Stimulated activated CD4-positive, alpha-beta T cell treated with anti-CD3 and anti-CD28 coated beads, Interleukin-12 subunit alpha, Interleukin-12 subunit beta, amount 100 ng/mL, for 4 hours (primary cell): ENCODE measurements around the gene SMYD3.

Source experiments
- DNase-seq: peaks from one replicate; pipeline ENCODE4 v3.0.0-alpha.2; 2020

The SMYD3 gene

DNA sequence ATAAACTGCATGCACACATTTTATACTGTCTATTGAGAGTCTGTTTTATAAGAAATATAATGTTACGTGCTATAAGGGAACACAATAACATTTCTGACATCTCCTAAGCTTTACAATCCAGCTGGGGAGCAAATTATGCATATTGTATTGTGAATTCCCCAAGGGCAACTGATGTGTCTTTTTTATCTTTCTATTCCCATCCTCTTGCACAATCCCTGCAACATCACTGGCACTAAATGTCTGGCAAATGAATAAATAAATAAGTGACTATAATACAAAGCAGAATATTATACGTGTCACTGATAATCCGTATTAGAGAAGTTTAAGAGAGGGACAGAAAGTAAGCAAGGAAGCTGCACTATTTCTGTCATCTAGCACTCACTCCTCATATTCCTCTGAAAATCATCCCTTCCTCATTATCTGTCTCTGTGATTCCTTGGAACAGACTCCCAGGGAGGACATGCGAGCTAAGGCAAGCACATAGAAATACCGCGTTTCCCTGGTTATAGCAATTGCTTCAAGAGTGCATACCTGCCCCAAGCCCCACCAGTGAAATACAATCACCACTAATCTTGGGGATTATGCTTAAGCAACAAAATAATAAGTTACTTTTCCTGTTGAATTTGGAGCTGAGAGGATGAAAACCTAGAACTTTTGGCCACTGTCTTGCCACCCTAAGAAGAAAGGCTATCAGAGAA lies 205.4 kb downstream of the SMYD3 start:
- no peak for DNase-seq

- no peak for DNase-seq
Measured at GRCh38 chr1:246300626-246301549, 206.2 kb downstream of the SMYD3 start.

- DNase-seq, result no peak
Measured at GRCh38 chr1:246297279-246298265, 209.5 kb downstream of the SMYD3 start.

DNA sequence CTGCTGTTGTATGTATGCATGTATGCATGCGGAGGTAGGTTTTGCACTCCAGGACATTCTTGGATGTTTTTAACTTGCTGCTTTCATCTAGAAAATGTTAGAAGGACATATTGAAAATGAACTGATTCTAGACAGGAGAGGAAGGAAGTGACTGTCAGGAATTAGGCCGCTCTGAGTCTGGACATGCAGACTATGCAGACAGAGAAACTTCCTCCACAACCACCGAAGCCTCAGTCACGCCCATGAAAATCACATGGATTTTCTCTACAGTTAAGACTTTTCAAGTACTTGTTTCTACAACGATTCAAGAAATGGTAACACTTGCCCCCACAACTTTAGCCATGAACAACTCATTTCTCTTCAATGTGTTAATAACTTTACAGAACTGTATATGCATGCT lies 211.1 kb downstream of the SMYD3 start:
- no peak for DNase-seq

DNA sequence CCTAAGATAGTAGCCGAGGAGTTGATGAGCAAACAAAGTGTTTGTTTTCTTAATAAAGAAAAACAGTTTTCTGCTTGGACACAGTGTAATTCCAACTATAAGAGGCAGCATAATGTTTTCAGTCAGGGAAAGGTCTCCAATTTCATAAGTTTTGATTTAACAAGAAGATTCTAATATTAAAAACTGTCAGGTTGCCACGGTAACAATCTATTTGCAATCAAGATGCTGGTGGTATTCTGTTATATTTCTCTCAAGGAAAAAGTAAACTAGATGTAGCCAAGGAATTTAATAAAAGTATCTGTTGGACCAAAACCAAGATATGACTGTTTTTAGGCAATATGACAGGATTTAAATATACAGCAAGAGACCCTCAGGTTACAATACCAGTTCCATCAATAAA lies 211.7 kb downstream of the SMYD3 start:
- DNase-seq, result no peak

- DNase-seq, result no peak
Measured at GRCh38 chr1:246294263-246294662, 212.8 kb downstream of the SMYD3 start.

DNA sequence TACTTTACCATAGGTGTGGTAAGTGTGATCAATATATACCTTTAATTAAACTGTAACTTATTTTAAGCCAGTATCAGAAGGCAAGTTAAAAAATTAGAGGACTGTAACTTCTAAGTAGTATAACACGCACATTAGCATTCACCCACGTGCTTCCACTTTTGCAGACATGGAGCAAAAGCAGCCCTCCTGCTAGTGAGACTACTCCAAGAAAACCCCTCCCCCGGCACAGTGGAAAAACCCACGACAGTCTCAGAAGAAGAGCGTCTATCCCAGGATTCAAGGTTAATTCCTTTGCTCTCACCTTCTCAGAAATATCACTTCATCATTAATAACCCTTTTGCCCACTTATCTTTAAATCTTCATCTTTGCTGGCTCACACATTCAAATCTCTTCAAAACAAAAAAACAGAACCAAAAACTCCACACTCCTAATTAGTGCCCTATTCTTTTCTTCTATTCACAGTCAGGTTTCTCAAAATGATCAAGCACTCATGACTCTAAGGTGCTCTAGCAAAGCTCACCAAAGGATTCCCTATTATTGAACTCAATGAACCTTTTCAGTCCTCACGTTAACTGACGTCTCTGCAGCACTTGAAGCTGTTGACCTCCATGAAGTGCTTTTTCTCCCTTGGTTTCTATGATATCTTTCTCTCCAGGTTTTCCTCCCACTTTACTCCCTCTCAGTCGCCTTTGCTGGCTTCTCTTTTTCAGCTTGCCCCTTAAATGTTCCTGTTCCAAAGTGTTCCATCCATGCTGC lies 213.5 kb downstream of the SMYD3 start:
- no peak for DNase-seq

- no peak for DNase-seq
Measured at GRCh38 chr1:246292571-246292970, 214.5 kb downstream of the SMYD3 start.

GRCh38 chr1:246291127-246291526 lies 216.0 kb downstream of the SMYD3 start:
- DNase-seq, result no peak

DNA sequence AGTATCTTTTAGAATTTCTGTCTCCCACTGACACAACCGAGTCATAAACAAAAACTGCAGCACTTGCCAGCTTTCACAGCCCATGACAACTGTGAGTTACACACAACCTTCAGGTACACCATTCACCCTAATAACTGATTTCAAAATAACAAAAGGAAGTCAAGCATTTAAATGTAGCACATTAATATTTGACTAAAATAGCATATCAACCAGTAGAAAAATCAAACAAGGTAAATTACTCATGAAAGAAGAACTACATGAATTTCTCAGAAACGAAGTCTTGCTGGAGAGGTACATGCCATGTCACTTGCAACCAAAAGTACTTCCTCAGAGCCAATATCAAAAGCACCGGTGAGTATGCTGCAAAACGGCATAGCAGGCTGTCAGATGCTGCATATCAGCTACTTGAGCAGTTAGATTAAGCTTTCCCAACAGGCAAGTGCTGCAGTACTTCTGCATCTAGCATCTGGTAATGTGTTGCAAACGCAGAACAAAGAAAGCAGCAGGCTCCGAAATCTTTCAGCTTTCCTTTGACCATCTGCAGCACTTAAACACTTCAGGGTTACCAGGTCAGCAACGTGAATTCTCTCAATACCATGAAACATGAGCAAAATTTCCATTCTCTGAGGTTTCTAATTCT lies 223.2 kb downstream of the SMYD3 start:
- DNase-seq, result no peak

DNA sequence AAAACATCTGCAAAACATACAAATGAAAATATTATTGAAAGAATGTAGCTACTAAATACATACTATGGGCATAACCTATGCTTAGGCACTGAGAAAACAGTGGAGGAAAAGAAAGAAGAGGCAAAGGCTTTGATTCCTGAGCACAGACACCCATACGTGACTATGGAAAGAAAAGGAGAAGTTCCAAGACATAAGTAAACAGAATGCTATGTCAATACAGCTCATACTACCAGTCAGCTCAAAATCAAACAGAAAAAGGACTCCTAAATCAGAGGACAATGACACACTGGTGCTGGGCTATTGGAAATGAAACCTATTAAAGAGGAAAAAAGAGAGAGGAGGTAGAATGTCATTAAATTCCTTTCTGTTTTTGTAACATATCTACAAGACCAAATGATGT lies 225.4 kb downstream of the SMYD3 start:
- DNase-seq, result no peak

DNA sequence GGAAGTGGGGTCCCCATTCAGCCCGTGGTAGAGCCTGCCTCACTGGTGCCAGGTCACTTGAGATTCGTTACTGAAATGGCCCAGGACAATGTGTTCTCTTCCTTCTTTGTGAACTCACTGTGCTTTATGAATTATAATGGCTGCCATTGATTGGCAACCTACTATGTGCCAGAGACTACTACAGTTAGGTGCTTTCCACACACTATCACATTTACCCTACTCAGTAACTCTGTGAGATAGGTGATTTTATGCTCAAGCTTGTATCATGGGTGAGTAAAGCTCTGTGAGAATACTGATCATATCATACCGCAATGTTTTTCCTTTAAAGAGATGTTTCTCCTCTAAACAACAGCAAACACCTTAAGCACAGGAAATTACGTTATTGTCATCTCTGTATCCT lies 225.9 kb downstream of the SMYD3 start:
- no peak for DNase-seq

DNA sequence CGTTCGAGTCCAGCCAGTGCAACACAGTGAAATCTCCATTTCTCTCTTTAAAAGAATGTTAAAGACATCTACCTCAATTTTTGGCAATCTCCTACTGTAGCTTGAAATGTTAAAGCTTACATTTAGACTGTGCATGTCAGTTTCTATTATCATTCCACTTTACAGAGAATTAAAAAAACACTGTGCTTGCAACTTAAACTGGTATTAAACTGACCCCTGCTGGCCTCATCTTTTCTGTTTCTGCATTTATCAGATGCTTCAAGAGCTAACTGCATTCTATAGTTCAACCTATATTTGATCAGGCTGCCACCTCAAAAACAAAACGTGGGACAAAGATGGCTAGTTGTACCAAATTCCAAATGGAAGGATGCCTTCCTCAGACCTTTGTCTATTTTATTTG lies 226.5 kb downstream of the SMYD3 start:
- no peak for DNase-seq

DNA sequence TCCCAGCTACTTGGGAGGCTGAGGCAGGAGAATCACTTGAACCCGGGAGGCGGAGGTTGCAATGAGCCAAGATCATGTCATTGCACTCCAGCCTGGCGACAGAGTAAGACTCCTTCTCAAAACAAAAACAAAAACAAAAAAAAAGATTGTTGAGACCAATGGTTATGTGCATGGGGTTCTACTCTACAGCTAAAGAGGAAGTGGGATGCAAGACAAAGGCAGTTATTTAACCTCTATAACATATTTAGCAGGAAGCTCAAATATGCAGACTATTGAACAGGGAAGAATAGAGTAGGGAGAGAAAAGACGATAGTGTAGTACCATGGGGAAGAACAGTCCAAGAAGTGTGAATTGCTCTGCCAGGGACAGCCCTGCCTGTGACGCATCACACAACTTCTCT lies 227.7 kb downstream of the SMYD3 start:
- DNase-seq, result no peak

DNA sequence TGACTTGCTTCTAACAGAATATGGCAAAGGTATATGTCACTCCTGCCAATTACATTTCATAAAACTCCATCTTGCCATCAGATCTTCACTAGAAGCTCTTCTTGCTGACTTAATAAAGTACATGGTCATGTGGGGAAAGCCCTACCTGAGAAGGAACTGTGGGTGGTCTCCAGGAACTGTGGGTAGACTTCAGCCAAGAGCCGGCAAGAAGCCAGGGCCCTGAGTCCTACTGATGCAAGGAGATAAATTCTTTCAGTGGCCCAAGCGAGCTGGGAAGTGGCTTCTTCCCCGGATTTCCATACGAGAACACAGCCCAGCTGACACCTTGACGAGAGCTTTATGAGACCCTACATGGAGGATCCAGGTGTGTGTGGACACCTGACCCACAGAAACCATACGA lies 228.7 kb downstream of the SMYD3 start:
- DNase-seq, result no peak

DNA sequence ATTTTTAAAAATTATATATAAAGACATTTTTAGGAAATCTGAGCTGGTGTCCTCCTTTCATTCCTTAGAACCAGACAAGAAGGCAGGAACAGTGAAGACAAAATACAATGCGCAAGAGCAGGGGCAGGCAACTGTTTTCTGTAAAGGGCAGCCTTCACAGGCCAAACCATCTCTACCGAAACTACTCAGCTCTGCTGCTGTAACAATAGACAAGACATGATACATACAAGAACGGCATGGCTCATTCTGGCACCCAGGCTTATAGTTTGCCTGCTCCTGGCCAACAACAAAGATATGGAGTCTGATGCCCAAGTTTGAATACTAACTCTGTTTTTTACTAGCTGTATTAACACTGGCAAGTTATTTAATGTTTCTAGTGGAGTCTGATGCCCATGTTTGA lies 232.0 kb downstream of the SMYD3 start:
- no peak for DNase-seq

- no peak for DNase-seq
Measured at GRCh38 chr1:246274186-246274585, 232.9 kb downstream of the SMYD3 start.

- DNase-seq, result no peak
Measured at GRCh38 chr1:246271516-246271915, 235.6 kb downstream of the SMYD3 start.

- DNase-seq, result no peak
Measured at GRCh38 chr1:246270236-246270635, 236.8 kb downstream of the SMYD3 start.

DNA sequence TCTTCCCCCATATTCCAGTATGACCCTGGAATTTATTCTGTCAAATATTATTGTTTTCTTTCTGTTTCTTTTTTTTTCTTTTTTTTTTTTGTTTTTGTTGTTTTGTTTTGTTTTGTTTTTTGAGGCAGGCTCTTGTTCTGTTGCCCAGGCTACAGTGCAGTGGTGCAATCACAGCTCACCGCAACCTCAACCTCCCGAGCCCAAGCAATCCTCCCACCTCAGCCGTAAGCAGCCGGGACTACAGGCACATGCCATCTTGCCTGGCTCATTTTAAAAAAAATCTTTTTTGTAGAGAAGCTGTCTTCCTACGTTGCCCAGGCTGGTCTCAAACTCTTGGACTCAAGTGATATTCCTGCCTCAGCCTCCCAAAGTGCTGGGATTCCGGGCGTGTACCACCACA lies 237.6 kb downstream of the SMYD3 start:
- DNase-seq, result no peak

DNA sequence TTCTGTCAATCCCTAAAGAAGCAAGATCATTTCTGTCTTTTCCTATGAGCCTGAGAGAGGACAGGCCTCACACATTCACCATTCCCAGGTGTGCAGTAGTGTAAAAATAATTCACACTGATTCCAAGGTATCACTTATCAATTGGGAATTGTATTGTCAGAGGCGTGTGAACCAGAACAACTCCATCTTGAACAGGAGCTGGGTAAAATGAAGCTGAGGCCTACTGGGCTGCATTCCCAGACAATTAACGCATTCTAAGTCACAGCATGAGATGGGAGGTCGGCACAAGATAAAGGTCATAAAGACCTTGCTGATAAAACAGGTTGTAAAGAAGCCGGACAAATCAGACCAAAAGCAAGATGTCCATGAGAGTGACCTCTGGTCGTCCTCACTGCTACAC lies 239.2 kb downstream of the SMYD3 start:
- no peak for DNase-seq

DNA sequence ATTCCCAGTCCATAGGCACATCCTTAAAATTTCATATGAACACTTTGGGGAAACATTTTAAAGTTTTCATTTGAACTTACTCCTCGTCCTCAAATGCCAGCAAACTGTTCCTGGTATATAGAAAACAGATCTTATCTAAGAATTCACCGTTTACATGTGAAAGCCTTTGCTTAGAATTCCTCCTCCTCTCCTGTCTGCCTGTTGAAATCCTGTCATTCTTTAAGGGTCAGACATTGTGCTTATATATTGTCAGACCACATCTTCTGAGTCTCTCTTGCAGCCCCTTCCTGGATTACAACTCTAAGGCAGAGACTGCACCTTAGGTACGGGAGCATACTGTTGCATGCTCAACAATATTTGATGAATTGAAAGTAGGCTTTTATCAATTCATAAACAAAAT lies 239.7 kb downstream of the SMYD3 start:
- DNase-seq, result no peak
